NCI-H510A treated with DMSO at 0.1 percent for 48 hours (cell line): Measurements from ENCODE around the gene MLXIP.
A peak's percentile ranks its signal among the peaks of the same experiment; 100 is the strongest.
"Not testable (repeated sequence)": the region's sequence is repeated elsewhere in the genome, so short reads cannot be mapped to it uniquely, and the experiment has no call there.

Experiments
- DNase-seq: peaks from one replicate; lab custom pipeline; 2025; lab: John Stamatoyannopoulos, UW

The MLXIP gene

DNA sequence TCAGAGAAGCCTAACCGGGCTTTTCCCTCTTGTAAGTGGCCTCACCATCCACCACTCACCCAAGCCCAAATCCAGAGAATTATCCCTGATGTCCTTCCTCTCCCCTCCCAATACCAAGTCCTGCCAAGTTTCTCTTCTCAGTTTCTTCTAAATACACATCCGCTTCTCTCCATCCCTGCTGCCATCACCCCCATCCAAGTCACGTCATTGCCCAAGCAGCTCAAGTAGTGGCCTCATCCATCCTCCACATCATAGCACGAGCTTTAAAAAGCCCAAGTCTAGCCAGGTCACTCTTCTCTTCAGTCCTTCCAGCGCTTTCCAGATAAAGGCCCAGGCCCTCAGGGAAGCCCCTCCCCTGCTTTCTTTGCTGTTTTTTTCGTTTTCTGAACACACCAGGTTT, 70.1 kb downstream of the MLXIP start:
- no peak for DNase-seq

DNA sequence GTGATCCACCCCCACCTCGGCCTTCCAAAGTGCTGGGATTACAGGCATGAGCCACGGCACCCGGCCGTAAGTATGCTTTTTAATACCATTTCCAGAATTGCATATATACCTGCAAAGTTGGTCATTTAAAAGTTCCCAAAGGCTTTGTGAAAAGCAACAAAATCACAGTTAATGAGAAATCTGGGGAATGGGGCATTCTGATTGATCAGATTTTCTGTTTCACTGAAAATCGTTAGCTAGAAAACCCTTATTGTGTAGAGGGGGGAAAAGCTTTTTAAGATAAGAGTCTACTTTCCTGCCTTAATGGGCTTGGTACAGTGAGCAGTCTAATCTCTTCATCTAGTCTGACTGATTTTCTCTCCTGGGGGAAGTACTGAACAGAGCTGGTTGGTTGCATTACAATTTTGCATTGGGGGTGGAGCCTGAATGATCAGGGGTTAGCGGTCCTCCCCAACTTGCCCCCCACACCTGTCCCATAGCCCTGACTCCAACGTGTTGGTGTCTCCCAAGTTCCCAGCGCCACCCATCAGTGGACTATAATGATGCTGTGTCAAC, 71.6 kb downstream of the MLXIP start:
- DNase-seq = no peak

DNA sequence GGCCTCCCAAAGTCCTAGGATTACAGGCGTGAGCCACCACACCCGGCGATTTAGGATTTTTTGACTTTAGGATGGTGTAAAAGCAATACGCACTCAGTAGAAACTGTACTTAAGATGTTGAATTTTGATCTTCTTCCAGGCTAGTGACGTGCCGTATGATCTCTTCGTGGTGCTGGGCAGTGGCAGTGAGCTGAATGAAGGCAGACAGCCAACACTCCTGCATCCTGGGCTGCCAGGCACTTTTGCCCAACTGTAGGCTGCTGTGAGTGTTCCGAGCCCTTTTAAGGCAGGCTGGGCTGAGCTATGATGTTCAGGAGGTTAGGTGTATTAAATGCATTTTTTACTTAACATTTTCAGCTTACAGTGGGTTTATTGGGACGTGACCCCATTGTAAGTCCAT, 74.2 kb downstream of the MLXIP start:
- no peak for DNase-seq

GRCh38 chr12:122155705-122156104, 77.1 kb downstream of the MLXIP start:
- DNase-seq = no peak

- no peak for DNase-seq
Observed at GRCh38 chr12:122158700-122159285, 80.2 kb downstream of the MLXIP start.

DNA sequence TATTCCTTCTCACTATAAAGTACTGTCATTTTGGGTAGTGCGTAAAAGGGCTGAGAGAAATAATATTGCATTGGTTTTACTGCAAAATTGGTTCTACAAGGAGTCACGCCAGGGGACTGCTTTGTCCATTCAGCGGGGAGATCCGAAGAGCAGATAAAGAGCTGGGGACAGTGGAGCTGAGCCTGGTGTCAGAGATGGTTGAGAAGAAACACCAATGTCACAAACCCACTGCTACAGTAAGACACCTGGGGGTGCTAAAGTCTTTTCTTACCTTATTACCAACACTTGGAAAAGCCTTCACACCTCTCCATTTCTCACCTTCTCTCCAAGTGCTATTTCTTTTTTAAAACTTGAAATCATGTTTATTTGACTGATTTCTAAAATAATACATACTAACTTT, 81.3 kb downstream of the MLXIP start:
- DNase-seq = no peak

DNA sequence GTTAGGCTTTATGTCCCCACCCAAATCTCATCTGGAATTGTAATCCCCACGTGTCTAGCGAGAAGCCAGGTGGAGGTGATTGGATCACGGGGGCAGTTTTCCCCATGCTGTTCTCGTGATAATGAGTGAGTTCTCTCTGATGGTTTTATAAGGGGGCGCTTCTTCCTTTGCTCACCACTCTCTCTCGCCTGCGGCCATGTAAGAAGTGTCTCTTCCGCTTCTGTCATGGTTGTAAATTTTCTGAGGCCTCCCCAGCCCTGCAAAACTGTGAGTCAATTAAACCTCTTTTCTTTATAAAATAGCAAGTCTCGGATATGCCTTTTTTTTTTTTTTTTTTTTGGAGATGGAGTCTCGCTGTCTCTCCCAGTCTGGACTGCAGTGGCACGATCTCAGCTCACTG, 82.2 kb downstream of the MLXIP start:
- DNase-seq = no peak

DNA sequence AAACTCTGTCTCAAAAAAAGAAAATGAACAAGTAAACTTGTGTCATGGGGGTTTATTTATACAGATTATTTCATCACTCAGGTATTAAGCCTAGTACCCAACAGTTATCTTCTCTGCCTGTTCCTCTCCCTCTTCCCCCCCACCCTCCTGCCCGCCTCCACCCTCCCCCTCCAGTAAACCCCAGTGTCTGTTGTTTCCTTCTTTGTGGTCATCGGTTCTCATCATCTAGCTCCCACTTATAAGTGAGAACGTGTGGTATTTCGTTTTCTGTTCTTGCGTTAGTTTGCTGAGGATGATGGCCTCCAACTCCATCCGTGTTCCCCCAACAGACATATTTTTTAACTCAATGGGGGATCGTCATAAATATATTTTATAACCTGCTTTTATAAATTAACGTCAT, 83.1 kb downstream of the MLXIP start:
- no peak for DNase-seq

GRCh38 chr12:122162976-122163375, 84.4 kb downstream of the MLXIP start:
- DNase-seq = no peak

DNA sequence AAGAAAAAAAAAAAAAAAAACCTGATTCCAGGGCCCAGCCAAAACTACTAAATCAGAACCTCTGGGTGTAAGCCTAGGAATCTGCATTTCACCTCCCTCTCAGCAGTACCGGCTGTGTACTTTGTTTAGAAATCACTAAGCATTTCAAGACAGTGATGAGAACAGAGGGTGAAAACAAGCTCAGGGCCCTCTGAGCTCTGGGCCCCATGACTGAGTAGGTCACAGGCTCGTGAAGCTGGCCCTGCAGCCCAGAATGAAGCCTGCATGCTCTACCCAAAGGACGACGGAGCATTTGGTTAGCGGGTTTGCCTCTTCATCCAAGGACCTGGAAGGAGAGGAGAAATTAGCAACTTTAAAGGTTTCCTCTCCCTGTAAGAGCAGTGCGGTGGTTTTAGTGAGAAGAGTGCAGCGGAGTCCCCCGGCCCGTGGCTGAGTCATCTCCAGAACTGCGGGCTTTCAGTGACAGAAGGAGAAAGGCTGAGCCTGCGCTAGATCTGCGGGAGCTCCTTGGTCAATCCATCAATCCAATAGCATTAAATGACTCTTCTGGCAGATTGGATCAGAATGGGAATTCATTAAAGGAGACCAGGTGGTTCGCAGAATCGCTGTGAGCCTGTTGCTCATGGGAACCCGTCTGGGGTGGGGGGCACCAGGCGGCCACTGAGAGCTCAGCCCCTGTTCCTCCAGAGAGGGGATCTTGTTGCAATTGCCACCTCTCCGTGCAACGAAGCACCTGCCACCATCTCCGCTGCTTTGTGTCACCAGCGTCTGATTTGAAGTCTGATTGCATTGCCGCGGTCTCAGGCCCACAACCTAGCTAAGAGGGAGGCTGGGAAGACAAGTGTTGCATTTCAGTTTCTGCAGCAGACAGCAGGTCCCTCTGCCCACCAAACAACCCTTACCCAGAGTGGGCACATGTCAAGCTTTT, 88.1 kb downstream of the MLXIP start:
- no peak for DNase-seq

GRCh38 chr12:122167356-122167925, 88.9 kb downstream of the MLXIP start:
- DNase-seq = no peak

- DNase-seq = no peak
Observed at GRCh38 chr12:122168492-122168891, 89.9 kb downstream of the MLXIP start.

DNA sequence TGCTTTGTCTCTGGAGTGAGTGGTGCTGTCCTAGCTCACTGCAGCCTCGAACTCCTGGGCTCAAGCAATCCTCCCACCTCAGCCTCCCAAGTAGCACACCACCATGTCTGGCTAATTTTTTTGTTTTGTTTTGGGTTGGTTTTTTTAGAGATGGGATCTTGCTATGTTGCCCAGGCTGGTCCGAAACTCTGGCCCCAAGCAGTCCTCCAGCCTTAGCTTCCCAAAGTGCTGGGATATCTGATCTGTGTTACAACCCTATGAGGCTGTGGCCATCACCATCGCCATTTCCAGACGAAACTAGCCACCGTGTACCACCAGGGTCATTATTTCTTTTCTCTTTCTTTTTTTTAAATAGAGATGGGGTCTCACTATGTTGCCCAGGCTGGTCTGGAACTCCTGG, 92.8 kb downstream of the MLXIP start:
- no peak for DNase-seq

GRCh38 chr12:122172262-122172939, 93.8 kb downstream of the MLXIP start:
- no peak for DNase-seq

DNA sequence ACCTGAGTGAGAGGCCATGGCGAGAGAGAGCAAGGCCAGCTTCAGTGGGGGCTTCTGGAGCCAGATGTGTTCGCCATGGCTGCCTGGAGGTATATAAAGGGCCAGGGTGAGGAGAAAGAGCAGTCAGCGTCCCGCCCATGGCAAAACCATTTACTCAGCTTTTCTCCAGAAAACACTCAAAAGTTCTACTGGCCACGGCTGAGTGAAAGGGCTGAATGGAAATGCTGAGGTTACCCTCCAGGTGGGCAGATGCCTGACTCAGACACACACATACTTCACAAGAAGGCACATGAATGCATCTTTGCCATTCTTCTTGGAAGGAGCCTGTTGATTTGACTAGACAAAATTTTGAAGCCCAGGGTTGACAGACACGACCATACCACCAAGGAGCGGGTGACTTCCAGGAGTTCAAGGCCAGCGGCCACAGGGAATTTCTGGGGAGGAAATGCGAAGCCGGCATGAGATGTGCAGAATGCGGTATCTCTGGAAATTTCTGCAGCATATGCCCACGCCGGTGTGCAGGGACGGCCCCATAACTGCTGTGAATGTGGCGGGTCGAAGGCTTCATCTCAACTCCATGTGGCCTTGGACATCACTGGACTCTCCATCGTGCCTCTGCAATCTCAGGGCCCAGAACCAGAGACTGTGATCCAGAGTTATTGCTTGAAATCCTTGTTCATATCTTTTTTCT, 95.7 kb downstream of the MLXIP start, which contains the start of gene IL31:
Gene IL31, minus strand, starts transcription at position 67 of the 691 bp plus-strand sequence. Its CDS starts 49 bp downstream, at position 18.
- no peak for DNase-seq

DNA sequence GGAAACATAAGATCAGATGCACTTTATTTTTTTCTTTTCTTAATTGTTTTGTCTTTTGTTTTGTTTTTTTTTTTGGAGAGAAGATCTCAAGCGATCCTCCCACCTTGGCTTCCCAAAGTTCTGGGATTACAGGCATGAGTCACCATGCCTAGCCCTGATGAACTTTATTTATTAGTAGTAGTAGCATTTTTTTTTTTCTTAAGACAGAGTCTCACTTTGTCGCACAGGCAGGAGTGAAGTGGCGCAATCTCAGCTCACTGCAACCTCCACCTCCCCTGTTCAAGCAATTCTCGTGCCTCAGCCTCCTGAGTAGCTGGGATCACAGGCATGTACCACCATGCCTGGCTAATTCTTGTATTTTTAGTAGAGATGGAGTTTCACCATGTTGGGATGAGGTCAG, 97.9 kb downstream of the MLXIP start:
- DNase-seq = not testable (repeated sequence)

DNA sequence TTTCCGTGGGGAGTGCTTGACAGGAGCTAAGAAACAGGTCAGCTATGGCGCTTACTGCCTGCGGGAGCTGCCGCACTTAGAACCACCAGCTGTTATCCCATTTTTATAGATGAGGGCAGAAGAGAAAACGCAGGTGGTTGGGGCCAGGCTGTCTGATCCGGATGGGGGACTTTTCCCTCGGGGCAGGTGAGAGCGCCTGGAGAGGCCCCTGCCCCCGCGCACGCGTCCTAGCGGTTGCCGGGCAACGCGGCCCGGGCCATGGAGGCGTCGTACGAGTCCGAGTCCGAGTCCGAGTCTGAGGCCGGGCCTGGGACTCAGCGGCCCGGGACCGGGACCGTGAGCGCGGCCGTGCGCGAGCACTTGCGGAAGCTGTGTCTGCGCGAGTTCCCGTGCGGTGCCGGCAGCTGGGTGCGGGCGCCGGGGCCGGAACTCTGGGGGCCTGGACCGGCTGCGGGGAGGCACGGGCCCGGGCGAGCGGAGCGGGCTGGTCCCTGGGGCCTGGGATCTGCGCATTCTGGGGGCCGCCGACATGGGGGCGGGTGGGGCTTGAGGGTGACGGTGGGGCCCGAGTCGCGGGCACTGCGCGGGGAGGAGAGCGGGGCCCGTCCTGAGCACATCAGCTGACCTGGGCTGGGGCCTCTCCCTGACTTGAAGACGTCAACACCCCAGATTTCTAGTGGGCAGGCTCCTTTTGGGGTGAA, 104.5 kb downstream of the MLXIP start, which contains the start of gene LRRC43:
Gene LRRC43, plus strand, starts transcription at position 237 of the 701 bp plus-strand sequence. Its CDS starts 22 bp downstream, at position 259.
- peak; percentile 61 for DNase-seq

- DNase-seq = no peak
Observed at GRCh38 chr12:122183588-122183940, 105.0 kb downstream of the MLXIP start.

GRCh38 chr12:122184517-122184916, 106.0 kb downstream of the MLXIP start:
- DNase-seq = no peak

GRCh38 chr12:122185079-122185478, 106.5 kb downstream of the MLXIP start:
- DNase-seq = no peak
